Muscle of arm (tissue), 12 donors: ENCODE data around the gene C1R. TPM values are rescaled to one million over a fixed set of nuclear protein-coding genes. Genes with fewer than 3 reads are reported as not detected.

Experiments used
- DNase-seq: peaks from one replicate; pipeline ENCODE4 v3.0.0-alpha.2; 2013
- polyA plus RNA-seq, 12 donors: library from polyadenylated mRNA; unstranded; fragments of 120-200 nt; gene quantifications; one replicate each; pipeline ENCODE4 v1.2.1, GENCODE V29; 2013; ENCODE audit not compliant: insufficient read length in 12 of 12

Gene C1R
- polyA plus RNA-seq, 12 donors: 71.8 to 139 (median 79.7) TPM; not detected in 1

DNA sequence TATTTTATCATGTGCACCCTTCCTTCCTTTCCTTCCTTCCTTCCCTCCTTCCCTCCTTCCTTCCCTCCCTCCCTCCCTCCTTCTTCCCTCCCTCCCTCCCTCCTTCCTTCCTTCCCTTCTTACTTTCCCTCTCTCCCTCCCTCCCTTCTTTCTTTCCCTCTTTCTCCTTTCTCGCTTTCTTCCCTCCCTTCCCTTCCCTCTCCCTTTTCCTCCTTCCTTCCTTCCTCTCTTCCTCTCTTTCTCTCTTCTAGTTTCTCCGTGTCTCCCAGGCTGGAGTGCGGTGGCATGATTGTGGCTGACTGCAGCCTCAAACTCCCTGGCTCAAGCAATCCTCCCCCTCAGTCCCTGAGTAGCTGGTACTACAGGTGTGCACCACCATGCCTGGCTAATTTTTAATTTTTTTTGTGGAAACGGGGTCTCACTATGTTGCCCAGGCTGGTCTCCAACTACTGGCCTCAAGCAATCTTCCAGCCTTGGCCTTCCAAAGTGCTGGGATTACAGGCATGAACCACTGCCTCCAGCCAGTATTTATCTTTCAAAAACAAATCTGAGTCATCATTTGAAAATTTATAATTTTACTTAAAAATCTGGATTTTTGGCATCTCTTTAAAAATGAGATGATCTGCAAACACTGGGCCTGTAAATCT, 8.9 kb upstream of the C1R start:
- DNase-seq: no peak

GRCh38 chr12:7100239-7100638, 8.0 kb upstream of the C1R start:
- no peak for DNase-seq

GRCh38 chr12:7099290-7099996, 7.2 kb upstream of the C1R start:
- no peak for DNase-seq

GRCh38 chr12:7096979-7097378, 4.7 kb upstream of the C1R start:
- no peak for DNase-seq

DNA sequence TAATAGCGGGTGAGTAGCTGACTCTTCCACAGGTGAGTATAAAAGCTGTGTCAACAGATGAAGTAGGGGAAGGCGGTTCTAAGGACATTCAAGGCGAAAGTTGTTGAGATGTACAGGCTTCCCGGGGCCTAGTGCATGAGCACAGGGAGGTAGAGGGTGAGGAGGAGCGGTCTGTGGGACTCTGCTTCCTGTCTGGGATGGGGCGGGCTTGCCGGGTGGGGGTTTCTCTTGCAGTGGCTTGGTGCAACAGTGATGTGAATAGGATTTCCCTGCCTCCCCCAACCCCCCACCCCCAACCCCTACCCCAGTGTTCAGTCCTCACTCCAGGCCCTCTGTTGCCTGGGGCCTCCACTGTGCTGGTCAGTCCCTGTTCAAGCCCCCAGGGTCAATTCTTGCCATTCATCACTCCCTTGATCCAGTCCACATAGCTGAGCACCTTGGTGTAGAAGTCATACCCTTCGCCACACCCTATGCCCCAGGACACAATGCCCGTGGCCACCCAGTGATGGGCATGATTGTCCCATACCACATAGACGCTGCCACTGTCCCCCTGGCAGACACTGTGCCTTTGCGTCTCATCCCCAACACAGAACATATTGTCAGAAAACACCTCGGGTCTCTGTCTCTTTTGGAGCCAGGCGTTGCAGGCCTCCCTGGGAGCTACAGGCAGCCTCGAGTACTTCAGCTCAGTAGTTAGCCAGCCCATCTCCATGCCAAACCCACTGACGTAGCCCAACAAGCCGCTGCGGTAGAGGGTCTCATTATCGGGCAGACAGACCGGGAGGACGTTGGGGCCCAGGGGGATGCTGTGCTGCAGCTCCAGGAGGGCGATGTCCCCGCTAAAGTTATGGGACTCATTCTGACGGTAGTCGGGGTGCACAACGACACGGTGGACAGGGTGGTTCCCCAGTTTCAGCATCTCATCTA, 4.0 kb upstream of the C1R start:
- no peak for DNase-seq

GRCh38 chr12:7093892-7094291, 1.6 kb upstream of the C1R start:
- no peak for DNase-seq

- DNase-seq: no peak
Measured at GRCh38 chr12:7093486-7093885, 1.2 kb upstream of the C1R start.

GRCh38 chr12:7092986-7093460, 778 bp upstream of the C1R start:
- DNase-seq: no peak

DNA sequence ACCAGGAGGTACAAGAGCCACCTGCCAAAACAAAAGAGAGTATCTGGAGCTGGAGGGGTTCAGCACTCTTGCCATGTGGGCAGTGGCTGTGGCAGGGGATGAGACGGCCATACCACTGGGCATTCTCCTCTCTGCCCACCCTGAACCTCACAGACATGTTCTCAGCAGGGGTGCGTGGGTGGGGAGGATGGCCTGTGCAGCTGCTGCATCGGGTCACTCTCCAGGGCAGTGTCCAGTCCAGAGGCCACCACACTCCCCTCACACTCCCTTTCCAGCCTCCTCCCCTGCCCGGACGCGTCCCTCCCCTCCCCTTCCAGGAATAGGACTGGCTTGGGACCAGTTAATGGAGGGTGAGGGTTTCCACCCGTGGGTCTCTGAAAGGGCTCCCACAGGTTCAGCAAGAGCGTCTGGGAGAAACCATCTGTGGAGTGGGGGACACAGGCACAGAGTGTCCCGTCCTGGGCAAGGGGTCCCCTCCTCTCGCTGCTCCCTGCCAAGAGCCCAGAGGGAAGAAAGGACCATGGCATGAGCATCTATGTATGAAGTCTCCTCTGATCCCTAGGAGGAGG, 501 bp downstream of the C1R start:
- DNase-seq: peak; percentile 44

DNA sequence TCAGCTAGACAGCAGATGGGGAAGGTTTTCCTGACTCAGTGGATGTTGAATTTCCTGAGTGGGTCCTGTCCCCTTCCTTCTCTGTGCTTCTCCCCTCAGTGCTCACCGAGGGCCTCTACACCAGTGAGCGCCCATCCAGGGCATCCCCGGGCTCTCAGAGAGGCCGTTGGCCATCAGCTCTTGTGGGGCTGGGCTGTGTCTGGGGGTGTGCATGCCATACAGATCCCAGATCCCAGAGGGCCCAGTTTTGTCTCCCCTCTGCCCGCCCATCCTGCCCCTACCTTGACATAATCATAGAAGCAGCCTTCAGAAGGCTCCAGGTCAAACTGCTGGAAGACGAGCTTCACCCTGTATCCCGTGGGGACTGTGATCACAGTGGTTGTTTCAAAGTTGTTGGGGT, 1.1 kb downstream of the C1R start:
- DNase-seq: no peak

- DNase-seq: no peak
Measured at GRCh38 chr12:7090222-7090998, 1.8 kb downstream of the C1R start.

DNA sequence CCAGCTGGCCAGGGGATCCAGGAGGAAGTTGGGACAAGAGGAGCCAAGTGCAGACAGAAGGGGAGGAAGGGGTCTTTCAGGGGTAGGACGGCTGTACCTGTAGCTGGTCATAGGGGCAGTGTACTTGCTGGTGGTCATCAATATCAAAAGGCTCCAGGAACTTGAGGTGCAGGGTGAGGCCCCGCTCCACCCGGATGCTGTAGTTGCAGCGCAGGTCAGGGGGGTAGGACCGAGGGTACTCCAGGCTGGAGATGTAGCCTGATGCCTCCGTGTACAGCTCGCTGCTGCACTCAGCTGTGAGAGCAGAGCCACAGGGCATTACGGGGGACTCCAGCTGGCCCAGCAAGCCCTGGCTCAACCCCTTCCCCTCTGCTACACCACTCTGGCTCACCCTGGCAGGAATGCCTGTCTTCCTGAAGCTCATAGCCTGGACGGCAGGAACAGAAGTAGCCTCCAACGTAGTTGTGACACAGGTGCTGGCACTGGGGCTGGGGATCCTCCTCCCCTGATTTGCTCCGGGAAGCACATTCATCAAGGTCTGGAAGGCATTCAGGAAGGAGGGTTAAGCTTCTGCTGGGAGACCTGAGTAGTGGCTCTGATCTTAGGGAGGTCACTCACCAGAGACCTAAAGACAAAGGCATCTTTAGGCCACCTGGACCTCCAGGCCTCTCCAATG, 2.9 kb downstream of the C1R start:
- no peak for DNase-seq

GRCh38 chr12:7083125-7083524, 9.1 kb downstream of the C1R start:
- no peak for DNase-seq

DNA sequence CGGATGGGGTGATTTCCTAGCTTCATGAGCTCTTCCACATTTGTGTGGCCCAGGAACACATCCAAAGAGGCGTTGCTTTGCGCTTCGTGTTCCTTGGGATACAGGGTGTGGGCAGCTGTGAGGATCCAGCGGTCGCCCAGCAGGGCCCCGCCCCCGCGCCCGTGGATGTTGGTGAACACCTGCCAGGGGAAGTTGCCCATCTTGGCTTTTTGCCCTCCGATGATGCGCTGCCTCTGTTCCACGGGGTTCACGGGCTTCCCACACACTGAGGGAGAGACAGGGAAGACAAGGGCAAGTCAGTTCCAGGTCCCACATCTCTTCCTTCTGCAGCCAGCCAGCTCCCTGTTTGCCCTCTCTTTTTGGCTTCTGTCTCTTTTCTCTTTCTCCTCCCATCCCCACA, 11.2 kb downstream of the C1R start:
- no peak for DNase-seq

GRCh38 chr12:7079826-7080125, 12.5 kb downstream of the C1R start:
- DNase-seq: no peak

DNA sequence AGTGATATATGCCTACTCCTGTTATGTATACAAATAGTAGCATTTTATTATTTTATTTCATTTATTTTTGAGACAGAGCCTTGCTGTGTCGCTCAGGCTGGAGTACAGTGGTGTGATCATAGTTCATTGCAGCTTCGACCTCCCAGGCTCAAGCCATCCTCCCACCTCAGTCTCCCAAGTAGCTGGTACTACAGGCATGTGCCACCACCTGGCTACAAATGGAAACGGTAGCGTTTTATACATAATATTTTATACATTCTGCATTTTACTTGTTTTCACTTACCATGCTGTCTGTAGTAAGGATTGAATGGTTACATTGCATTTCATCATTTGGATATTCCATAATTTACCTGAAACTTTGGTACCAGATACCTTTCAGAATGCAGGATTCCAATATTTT, 14.1 kb downstream of the C1R start:
- no peak for DNase-seq

DNA sequence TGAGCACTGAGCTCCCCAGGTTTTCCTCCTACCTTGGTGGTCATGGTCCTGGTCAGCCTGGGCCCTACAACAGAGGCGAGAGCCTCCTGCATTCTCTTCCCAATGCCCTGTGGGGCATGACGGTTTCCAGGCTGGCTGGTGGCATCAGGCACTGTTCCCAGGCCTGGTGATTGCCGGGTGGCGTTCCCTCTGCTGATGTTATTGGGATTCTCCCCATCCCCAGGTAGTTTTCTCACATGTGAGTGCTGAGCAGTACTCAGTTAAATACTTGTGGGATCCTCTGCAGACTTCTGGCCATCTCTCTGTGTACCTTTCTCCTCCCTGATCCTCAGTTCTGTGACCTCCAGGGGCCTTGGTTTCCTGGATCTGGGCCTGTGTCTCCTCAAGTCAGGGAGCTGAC, 15.8 kb downstream of the C1R start:
- no peak for DNase-seq

- no peak for DNase-seq
Measured at GRCh38 chr12:7075939-7076338, 16.3 kb downstream of the C1R start.

DNA sequence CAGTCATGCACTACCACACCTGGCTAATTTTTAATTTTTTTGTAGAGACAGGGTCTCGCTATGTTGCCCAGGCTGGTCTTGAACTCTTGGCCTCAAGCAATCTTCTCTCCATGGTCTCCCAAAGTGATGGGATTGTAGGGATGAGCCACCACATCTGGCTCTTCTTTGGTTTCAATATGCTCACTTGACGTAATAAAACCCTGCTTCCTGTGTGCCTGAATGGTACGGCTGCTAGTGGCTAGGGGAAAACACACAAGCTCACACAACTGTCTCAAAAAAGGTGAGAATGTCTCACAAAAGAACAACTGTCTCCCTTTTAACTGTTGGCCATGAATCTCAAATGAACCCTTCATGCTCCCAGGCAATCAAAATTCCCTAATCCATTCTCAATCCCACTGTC, 16.7 kb downstream of the C1R start:
- DNase-seq: no peak

DNA sequence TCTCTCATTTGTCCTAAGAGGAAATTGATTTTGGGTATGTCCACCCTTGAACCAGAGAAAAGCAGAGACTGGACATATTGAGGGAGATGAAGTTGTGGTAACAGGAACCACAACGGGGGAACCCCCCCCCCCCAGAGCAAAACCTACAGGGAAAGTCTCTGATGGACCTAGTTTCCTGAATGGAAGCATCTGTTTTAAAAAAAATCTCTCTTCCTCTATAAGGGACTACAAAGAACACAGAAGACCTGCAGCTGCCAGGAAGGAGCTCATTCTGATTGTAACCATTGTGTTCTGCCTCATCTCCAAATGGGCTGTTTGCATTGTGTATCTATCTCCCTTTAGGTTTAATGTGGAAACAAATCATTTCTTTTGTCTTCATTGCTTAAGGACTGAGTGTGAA, 18.3 kb downstream of the C1R start:
- no peak for DNase-seq

GRCh38 chr12:7072554-7072953, 19.7 kb downstream of the C1R start:
- no peak for DNase-seq
